Measurements from ENCODE around the gene FOXJ1.

GRCh38 chr17:76171706-76172105 lies 30.7 kb upstream of the FOXJ1 start:
- TF ChIP-seq, protein P1, sequence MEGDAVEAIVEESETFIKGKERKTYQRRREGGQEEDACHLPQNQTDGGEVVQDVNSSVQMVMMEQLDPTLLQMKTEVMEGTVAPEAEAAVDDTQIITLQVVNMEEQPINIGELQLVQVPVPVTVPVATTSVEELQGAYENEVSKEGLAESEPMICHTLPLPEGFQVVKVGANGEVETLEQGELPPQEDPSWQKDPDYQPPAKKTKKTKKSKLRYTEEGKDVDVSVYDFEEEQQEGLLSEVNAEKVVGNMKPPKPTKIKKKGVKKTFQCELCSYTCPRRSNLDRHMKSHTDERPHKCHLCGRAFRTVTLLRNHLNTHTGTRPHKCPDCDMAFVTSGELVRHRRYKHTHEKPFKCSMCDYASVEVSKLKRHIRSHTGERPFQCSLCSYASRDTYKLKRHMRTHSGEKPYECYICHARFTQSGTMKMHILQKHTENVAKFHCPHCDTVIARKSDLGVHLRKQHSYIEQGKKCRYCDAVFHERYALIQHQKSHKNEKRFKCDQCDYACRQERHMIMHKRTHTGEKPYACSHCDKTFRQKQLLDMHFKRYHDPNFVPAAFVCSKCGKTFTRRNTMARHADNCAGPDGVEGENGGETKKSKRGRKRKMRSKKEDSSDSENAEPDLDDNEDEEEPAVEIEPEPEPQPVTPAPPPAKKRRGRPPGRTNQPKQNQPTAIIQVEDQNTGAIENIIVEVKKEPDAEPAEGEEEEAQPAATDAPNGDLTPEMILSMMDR (IDR thresholded peaks at IDR 0.05) = no peak
- TF ChIP-seq YY1 (IDR thresholded peaks at IDR 0.05; ENCODE audit: low read depth) = no peak
- TF ChIP-seq JUND (IDR thresholded peaks at IDR 0.05) = no peak
- no peak for TF ChIP-seq FOXJ3 (CRISPR knock-in tag; IDR thresholded peaks at IDR 0.05)
- no peak for TF ChIP-seq EZH2phosphoT487 (IDR thresholded peaks at IDR 0.05; ENCODE audit: borderline replicate concordance, low read depth)
- TF ChIP-seq USF2 (IDR thresholded peaks at IDR 0.05; ENCODE audit: borderline replicate concordance, low read depth, low read length) = no peak
- TF ChIP-seq REST (IDR thresholded peaks at IDR 0.05; ENCODE audit: low read depth, low read length) = no peak
- TF ChIP-seq TEAD4 (IDR thresholded peaks at IDR 0.05; ENCODE audit: borderline replicate concordance, insufficient read depth) = no peak
- TF ChIP-seq CHD2 (IDR thresholded peaks at IDR 0.05; ENCODE audit: low read length, partially characterized antibody) = no peak
